Measurements from ENCODE around the gene RGS7. TPM values are rescaled to one million over a fixed set of nuclear protein-coding genes. Genes with fewer than 3 reads are reported as not detected.

Gene RGS7
- total RNA-seq, 1 experiment from 2014 or later, result 0.10 TPM

- intact Hi-C loops (cut with micrococcal nuclease; ENCODE audit: unreplicated experiment) (no loop called here), in situ Hi-C loops (cut with HindIII; ENCODE audit: low pct_unique_long_range_greater_than_20kb, low sequenced_read_pairs) (no loop called here)
- no peak for ATAC-seq
- POLR2A ChIA-PET, result no interaction called here
- CTCF ChIA-PET, result no interaction called here
- H3K27me3 ChIP-seq (ENCODE audit: control insufficient read depth, insufficient read depth, low read length), result peaks cover 2% of the 10 kb centered on the region; the same call in 1 of the 2 replicates
- H3K4me3 ChIP-seq (ENCODE audit: low read depth in 2 of 2, low read length in 2 of 2), result no peak overlapping the region
- no peaks in the 10 kb centered on the region for H3K36me3 ChIP-seq (ENCODE audit: control insufficient read depth, insufficient read depth, low read length)
- no peak overlapping the region for H3K27ac ChIP-seq (ENCODE audit: low read length)
- DNase-seq (ENCODE audit: low read depth, low spot score), result no peak
- no peaks in the 10 kb centered on the region for H3K9me3 ChIP-seq (ENCODE audit: control insufficient read depth, insufficient read depth, low read depth, low read length)
- H3K4me1 ChIP-seq (ENCODE audit: control insufficient read depth, insufficient read depth, low read length), result no peaks in the 10 kb centered on the region
- no TSS peak for BruUV-seq (replicated peaks)
- TF ChIP-seq SIN3A (IDR thresholded peaks at IDR 0.05; ENCODE audit: borderline replicate concordance, insufficient read depth, low read depth, low read length) (no peak), TCF7L2 (IDR thresholded peaks at IDR 0.05; ENCODE audit: low read depth, low read length) (no peak), CTCF (IDR thresholded peaks at IDR 0.05) (no peak), REST (IDR thresholded peaks at IDR 0.05; ENCODE audit: insufficient read depth in 1 of 2, low read depth in 2 of 2, low read length in 1 of 2) (no peak), POLR2AphosphoS5 (IDR thresholded peaks at IDR 0.05; ENCODE audit: low read depth, low read length) (no peak)
Measured at GRCh38 chr1:241331328-241332036, 25.5 kb downstream of the RGS7 start.

- no peaks in the 10 kb centered on the region for H3K9me3 ChIP-seq (ENCODE audit: control insufficient read depth, insufficient read depth, low read depth, low read length)
- H3K4me1 ChIP-seq (ENCODE audit: control insufficient read depth, insufficient read depth, low read length), result no peaks in the 10 kb centered on the region
- BruUV-seq (replicated peaks), result no TSS peak
- ChIA-PET CTCF (no interaction called here), POLR2A (no interaction called here)
- no peak overlapping the region for H3K4me3 ChIP-seq (ENCODE audit: low read depth in 2 of 2, low read length in 2 of 2)
- intact Hi-C loops (cut with micrococcal nuclease; ENCODE audit: unreplicated experiment), result no loop called here
- no peak for TF ChIP-seq CTCF (IDR thresholded peaks at IDR 0.05)
- no peak for TF ChIP-seq POLR2AphosphoS5 (IDR thresholded peaks at IDR 0.05; ENCODE audit: low read depth, low read length)
- TF ChIP-seq TCF7L2 (IDR thresholded peaks at IDR 0.05; ENCODE audit: low read depth, low read length), result no peak
- TF ChIP-seq SIN3A (IDR thresholded peaks at IDR 0.05; ENCODE audit: borderline replicate concordance, insufficient read depth, low read depth, low read length), result no peak
- TF ChIP-seq REST (IDR thresholded peaks at IDR 0.05; ENCODE audit: insufficient read depth in 1 of 2, low read depth in 2 of 2, low read length in 1 of 2), result no peak
- in situ Hi-C loops (cut with HindIII; ENCODE audit: low pct_unique_long_range_greater_than_20kb, low sequenced_read_pairs), result no loop called here
- no peak overlapping the region for H3K27ac ChIP-seq (ENCODE audit: low read length)
- H3K36me3 ChIP-seq (ENCODE audit: control insufficient read depth, insufficient read depth, low read length), result no peaks in the 10 kb centered on the region
- no peak for DNase-seq (ENCODE audit: low read depth, low spot score)
- peaks cover 2% of the 10 kb centered on the region; the same call in 1 of the 2 replicates for H3K27me3 ChIP-seq (ENCODE audit: control insufficient read depth, insufficient read depth, low read length)
- no peak for ATAC-seq
Measured at GRCh38 chr1:241330619-241331327, 26.2 kb downstream of the RGS7 start.
